ENCODE data around the gene BRI3. TPM values are rescaled to one million over a fixed set of nuclear protein-coding genes. Genes with fewer than 3 reads are reported as not detected.
A peak's percentile ranks its signal among the peaks of the same experiment; 100 is the strongest.

BRI3 gene
- total and polyA plus RNA-seq, 9 of the 15 experiments (the other 6 are each of a cell fraction or from before 2014, with no cell fraction given): 4.3 to 57.4 (median 18.6) TPM

DNA sequence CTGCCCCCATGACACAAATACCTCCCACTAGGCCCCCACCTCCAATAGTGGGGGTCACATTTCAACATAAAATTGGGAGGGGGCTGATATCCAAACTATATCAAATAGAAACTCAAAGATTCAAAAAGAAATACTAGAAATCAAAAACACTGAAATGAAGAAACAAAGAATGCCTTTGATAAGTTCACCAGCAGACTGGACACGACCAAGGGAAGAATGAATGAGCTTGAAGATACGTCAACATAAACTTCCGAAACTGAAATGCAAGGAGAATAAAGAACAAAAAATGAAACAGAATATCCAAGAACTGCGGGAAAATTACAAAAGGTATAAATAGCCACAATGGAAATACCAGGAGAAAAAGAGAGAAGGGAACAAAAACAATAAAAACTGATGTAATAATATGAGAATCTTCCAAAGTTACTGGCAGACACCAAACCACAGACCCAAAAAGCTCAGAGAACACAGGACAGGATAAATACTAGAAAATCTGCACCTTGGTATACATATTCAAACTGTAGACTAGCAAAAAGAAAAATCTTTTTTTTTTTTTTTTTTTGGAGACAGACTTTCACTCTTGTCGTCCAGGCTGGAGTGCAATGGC lies 49.5 kb downstream of the BRI3 start:
- H3K79me2 ChIP-seq (ENCODE audit: control insufficient read depth, insufficient read depth, low read length): no peaks in the 10 kb centered on the region
- FAIRE-seq (no peak), DNase-seq (ENCODE audit: extremely low read depth in 1 of 4, low spot score in 3 of 4) (no peak), ATAC-seq (no peak)
- TF ChIP-seq SAP30 (IDR thresholded peaks at IDR 0.05; ENCODE audit: borderline replicate concordance, insufficient read depth, low read depth, low read length, poor library complexity, severe bottlenecking) (no peak), RFX5 (IDR thresholded peaks at IDR 0.05; ENCODE audit: low read depth, low read length) (no peak)
- TF ChIP-seq, protein P1, sequence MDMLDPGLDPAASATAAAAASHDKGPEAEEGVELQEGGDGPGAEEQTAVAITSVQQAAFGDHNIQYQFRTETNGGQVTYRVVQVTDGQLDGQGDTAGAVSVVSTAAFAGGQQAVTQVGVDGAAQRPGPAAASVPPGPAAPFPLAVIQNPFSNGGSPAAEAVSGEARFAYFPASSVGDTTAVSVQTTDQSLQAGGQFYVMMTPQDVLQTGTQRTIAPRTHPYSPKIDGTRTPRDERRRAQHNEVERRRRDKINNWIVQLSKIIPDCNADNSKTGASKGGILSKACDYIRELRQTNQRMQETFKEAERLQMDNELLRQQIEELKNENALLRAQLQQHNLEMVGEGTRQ (CRISPR knock-in tag; IDR thresholded peaks at IDR 0.05): no peak
- in situ Hi-C loops (cut with MboI): no loop called here
- WGBS (ENCODE audit: insufficient coverage, low coverage, missing lambda C conversion rate): 45% methylated on average over 5 of the region's 5 CpGs
- intact Hi-C loops (cut with micrococcal nuclease): no loop called here
- no peaks in the 10 kb centered on the region for H3K9me1 ChIP-seq (ENCODE audit: control insufficient read depth, insufficient read depth, low read length)
- H3K36me3 ChIP-seq (ENCODE audit: control insufficient read depth, insufficient read depth, low read length): no peaks in the 10 kb centered on the region
- no peaks in the 10 kb centered on the region for H3K9me3 ChIP-seq (replicated peaks; ENCODE audit: control insufficient read depth, insufficient read depth, low read depth, low read length)
- no peak overlapping the region for H3K4me2 ChIP-seq (ENCODE audit: insufficient read depth, low read length)
- ChIA-PET POLR2A (interaction anchor here (0.7 kb wide), 1 partner anchor 70 kb away, joined by 3 read pairs; the partner anchor contains the start of gene BAIAP2L1), CTCF (ENCODE audit: low intra/inter-chr PET ratio) (no interaction called here)
- H3K9ac ChIP-seq (ENCODE audit: insufficient read depth in 1 of 2, low read depth in 2 of 2, low read length in 2 of 2): no peak overlapping the region
- H3K4me3 ChIP-seq: no peak overlapping the region
- no peaks in the 10 kb centered on the region; a peak in 2 of 5 replicates for H3K4me1 ChIP-seq (replicated peaks in 1 of 2; ENCODE audit: control insufficient read depth in 2 of 2, insufficient read depth in 2 of 2, low read length in 2 of 2)
- H3K27ac ChIP-seq (ENCODE audit: extremely low read depth, low read depth, low read length): no peak overlapping the region
- no TSS peak for BruUV-seq (replicated peaks)
- no peaks in the 10 kb centered on the region for H4K20me1 ChIP-seq (replicated peaks; ENCODE audit: control insufficient read depth, insufficient read depth, low read length)
- H2AFZ ChIP-seq (ENCODE audit: low read depth, low read length): no peak overlapping the region
- peaks cover 0 to 6% of the 10 kb centered on the region in 2 experiments; a peak in 1 of 5 replicates for H3K27me3 ChIP-seq (ENCODE audit: control insufficient read depth in 2 of 2, insufficient read depth in 2 of 2, low read length in 2 of 2)

DNA sequence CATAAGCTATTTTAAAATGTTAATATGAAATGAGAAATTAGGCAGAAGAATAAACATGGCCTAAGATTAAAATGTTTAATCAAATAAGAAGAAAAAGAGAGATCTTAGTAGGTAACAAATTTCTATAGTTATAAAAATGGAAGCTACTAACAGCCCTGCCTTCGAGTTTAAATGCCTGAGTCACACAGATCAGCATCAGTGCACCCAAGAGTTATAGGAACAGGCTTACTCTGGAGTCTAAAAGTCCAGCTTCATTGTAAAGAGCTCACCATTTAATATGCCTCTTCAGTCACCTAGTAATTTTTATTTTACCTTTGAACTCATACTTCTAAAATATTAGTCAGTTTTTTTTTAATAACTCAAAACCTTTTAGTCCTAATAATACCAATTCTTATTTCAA lies 52.6 kb downstream of the BRI3 start:
- H3K36me3 ChIP-seq (ENCODE audit: control insufficient read depth, insufficient read depth, low read length): no peaks in the 10 kb centered on the region
- in situ Hi-C loops (cut with MboI): no loop called here
- no peaks in the 10 kb centered on the region; a peak in 2 of 5 replicates for H3K4me1 ChIP-seq (replicated peaks in 1 of 2; ENCODE audit: control insufficient read depth in 2 of 2, insufficient read depth in 2 of 2, low read length in 2 of 2)
- DNase-seq (ENCODE audit: extremely low read depth in 1 of 4, low spot score in 3 of 4): no peak
- H3K27ac ChIP-seq (ENCODE audit: extremely low read depth, low read depth, low read length): peak overlapping the region; percentile 6; the same call in 1 of the 3 replicates
- no peaks in the 10 kb centered on the region for H4K20me1 ChIP-seq (replicated peaks; ENCODE audit: control insufficient read depth, insufficient read depth, low read length)
- H3K9me1 ChIP-seq (ENCODE audit: control insufficient read depth, insufficient read depth, low read length): no peaks in the 10 kb centered on the region
- no peak overlapping the region for H3K4me2 ChIP-seq (ENCODE audit: insufficient read depth, low read length)
- POLR2A ChIA-PET: no interaction called here
- H2AFZ ChIP-seq (ENCODE audit: low read depth, low read length): no peak overlapping the region
- no peak for TF ChIP-seq ZNF766 (CRISPR knock-in tag; conservative IDR thresholded peaks at IDR 0.05)
- no peak for TF ChIP-seq U2AF1 (optimal IDR thresholded peaks at IDR 0.05; ENCODE audit: low read depth, low read length)
- TF ChIP-seq CHD2 (IDR thresholded peaks at IDR 0.05; ENCODE audit: low read depth, low read length): no peak
- TF ChIP-seq OTX1 (CRISPR knock-in tag; IDR thresholded peaks at IDR 0.05): no peak
- no peak for TF ChIP-seq THRAP3 (IDR thresholded peaks at IDR 0.05; ENCODE audit: borderline replicate concordance)
- intact Hi-C loops (cut with micrococcal nuclease): no loop called here
- H3K27me3 ChIP-seq (ENCODE audit: control insufficient read depth in 2 of 2, insufficient read depth in 2 of 2, low read length in 2 of 2): 0 out of 5 replicates have a peak, but pooled peaks cover 0 to 3% of the 10 kb centered on the region in 2 experiments
- H3K4me3 ChIP-seq: no peak overlapping the region
- H3K79me2 ChIP-seq (ENCODE audit: control insufficient read depth, insufficient read depth, low read length): no peaks in the 10 kb centered on the region
- no TSS peak for BruUV-seq (replicated peaks)
- ATAC-seq: 0 out of 3 replicates have a peak, but pooled peaks have one; percentile 39
- H3K9me3 ChIP-seq (replicated peaks; ENCODE audit: control insufficient read depth, insufficient read depth, low read depth, low read length): no peaks in the 10 kb centered on the region
- no peak for FAIRE-seq
- CTCF ChIA-PET (ENCODE audit: low intra/inter-chr PET ratio): no interaction called here
- no peak overlapping the region for H3K9ac ChIP-seq (ENCODE audit: insufficient read depth in 1 of 2, low read depth in 2 of 2, low read length in 2 of 2)
- WGBS (ENCODE audit: insufficient coverage, low coverage, missing lambda C conversion rate): 15% methylated on average over 1 of the region's 1 CpG
